Measurements from ENCODE around the gene MYO1E.
"Not testable (repeated sequence)": the region's sequence is repeated elsewhere in the genome, so short reads cannot be mapped to it uniquely, and the experiment has no call there.

MYO1E gene

GRCh38 chr15:59387196-59387878 is 14.7 kb upstream of the MYO1E start:
- in situ Hi-C loops (cut with MboI; ENCODE audit: low sequenced_read_pairs) = not testable (repeated sequence)

- in situ Hi-C loops (cut with MboI; ENCODE audit: low sequenced_read_pairs) = no loop called here
These were observed 12.5 kb upstream of the MYO1E start for GRCh38 chr15:59385171-59385570.

- in situ Hi-C loops (cut with MboI; ENCODE audit: low sequenced_read_pairs) = no loop called here
These were observed 11.8 kb upstream of the MYO1E start for GRCh38 chr15:59384507-59384906.

- in situ Hi-C loops (cut with MboI; ENCODE audit: low sequenced_read_pairs) = no loop called here
These were observed 8.4 kb upstream of the MYO1E start for GRCh38 chr15:59380902-59381610.

- in situ Hi-C loops (cut with MboI; ENCODE audit: low sequenced_read_pairs) = no loop called here
These were observed 6.9 kb upstream of the MYO1E start for GRCh38 chr15:59379531-59379930.

GRCh38 chr15:59378855-59379254 is 6.2 kb upstream of the MYO1E start:
- in situ Hi-C loops (cut with MboI; ENCODE audit: low sequenced_read_pairs) = no loop called here

- in situ Hi-C loops (cut with MboI; ENCODE audit: low sequenced_read_pairs) = no loop called here
These were observed 5.3 kb upstream of the MYO1E start for GRCh38 chr15:59377924-59378323.

- in situ Hi-C loops (cut with MboI; ENCODE audit: low sequenced_read_pairs) = no loop called here
These were observed 4.1 kb upstream of the MYO1E start for GRCh38 chr15:59376733-59377132.

GRCh38 chr15:59373215-59373614 is 544 bp upstream of the MYO1E start:
- in situ Hi-C loops (cut with MboI; ENCODE audit: low sequenced_read_pairs) = no loop called here

GRCh38 chr15:59371458-59372351 is 966 bp downstream of the MYO1E start:
- in situ Hi-C loops (cut with MboI; ENCODE audit: low sequenced_read_pairs) = no loop called here

GRCh38 chr15:59369597-59369996 is 3.1 kb downstream of the MYO1E start:
- in situ Hi-C loops (cut with MboI; ENCODE audit: low sequenced_read_pairs) = no loop called here

GRCh38 chr15:59367022-59367451 is 5.6 kb downstream of the MYO1E start:
- in situ Hi-C loops (cut with MboI; ENCODE audit: low sequenced_read_pairs) = no loop called here

- in situ Hi-C loops (cut with MboI; ENCODE audit: low sequenced_read_pairs) = no loop called here
These were observed 6.2 kb downstream of the MYO1E start for GRCh38 chr15:59366333-59367021.

GRCh38 chr15:59364248-59364647 is 8.4 kb downstream of the MYO1E start:
- in situ Hi-C loops (cut with MboI; ENCODE audit: low sequenced_read_pairs) = no loop called here

- in situ Hi-C loops (cut with MboI; ENCODE audit: low sequenced_read_pairs) = no loop called here
These were observed 10.3 kb downstream of the MYO1E start for GRCh38 chr15:59362331-59362730.

GRCh38 chr15:59360896-59361295 is 11.8 kb downstream of the MYO1E start:
- in situ Hi-C loops (cut with MboI; ENCODE audit: low sequenced_read_pairs) = no loop called here

GRCh38 chr15:59360305-59360704 is 12.4 kb downstream of the MYO1E start:
- in situ Hi-C loops (cut with MboI; ENCODE audit: low sequenced_read_pairs) = no loop called here

GRCh38 chr15:59355730-59356129 is 16.9 kb downstream of the MYO1E start:
- in situ Hi-C loops (cut with MboI; ENCODE audit: low sequenced_read_pairs) = no loop called here

- in situ Hi-C loops (cut with MboI; ENCODE audit: low sequenced_read_pairs) = no loop called here
These were observed 18.1 kb downstream of the MYO1E start for GRCh38 chr15:59354417-59355031.

GRCh38 chr15:59353994-59354416 is 18.7 kb downstream of the MYO1E start:
- in situ Hi-C loops (cut with MboI; ENCODE audit: low sequenced_read_pairs) = no loop called here

Data from HL-60/S4 treated with phorbol 12-myristate 13-acetate at 8.2 ng/mL for 4 days and 3 days (cell line).